ENCODE measurements around the gene CAMSAP2. TPM values are rescaled to one million over a fixed set of nuclear protein-coding genes. Genes with fewer than 3 reads are reported as not detected.

CAMSAP2 gene
- total RNA-seq, 1 donor from 2014 or later: 27.9 TPM

DNA sequence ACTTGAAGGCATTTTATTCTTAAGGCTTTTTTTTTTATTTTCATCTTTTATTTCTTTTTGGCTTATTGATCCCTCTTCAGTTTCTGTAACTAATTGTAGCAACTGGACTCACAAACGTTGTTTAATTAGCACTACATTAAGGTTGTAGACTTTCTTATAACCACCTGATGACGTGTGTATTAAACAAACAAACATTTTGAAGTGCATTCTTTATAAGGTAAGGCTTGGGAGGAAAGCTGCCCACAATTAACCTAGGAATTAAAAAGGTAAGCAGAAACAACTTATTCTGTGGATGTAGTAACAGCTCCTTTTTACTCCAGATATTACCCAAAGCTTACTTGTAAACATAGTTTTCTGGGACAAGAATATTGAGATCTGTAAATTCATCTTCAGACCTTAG is 55.0 kb downstream of the CAMSAP2 start:
- Mint-ChIP-seq H3K27ac (no peak overlapping the region), H3K27me3 (no peaks in the 10 kb centered on the region), H3K9me3 (ENCODE audit: low read depth) (peaks cover 4% of the 10 kb centered on the region), H3K36me3 (ENCODE audit: insufficient read depth) (peaks cover 17% of the 10 kb centered on the region), H3K4me1 (ENCODE audit: low read depth) (peaks cover 5% of the 10 kb centered on the region), H3K4me3 (ENCODE audit: low read depth) (no peak overlapping the region)
- TF ChIP-seq, protein P1, sequence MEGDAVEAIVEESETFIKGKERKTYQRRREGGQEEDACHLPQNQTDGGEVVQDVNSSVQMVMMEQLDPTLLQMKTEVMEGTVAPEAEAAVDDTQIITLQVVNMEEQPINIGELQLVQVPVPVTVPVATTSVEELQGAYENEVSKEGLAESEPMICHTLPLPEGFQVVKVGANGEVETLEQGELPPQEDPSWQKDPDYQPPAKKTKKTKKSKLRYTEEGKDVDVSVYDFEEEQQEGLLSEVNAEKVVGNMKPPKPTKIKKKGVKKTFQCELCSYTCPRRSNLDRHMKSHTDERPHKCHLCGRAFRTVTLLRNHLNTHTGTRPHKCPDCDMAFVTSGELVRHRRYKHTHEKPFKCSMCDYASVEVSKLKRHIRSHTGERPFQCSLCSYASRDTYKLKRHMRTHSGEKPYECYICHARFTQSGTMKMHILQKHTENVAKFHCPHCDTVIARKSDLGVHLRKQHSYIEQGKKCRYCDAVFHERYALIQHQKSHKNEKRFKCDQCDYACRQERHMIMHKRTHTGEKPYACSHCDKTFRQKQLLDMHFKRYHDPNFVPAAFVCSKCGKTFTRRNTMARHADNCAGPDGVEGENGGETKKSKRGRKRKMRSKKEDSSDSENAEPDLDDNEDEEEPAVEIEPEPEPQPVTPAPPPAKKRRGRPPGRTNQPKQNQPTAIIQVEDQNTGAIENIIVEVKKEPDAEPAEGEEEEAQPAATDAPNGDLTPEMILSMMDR (IDR thresholded peaks at IDR 0.05; ENCODE audit: unreplicated experiment): no peak
- DNase-seq (ENCODE audit: low spot score, unreplicated experiment): no peak

DNA sequence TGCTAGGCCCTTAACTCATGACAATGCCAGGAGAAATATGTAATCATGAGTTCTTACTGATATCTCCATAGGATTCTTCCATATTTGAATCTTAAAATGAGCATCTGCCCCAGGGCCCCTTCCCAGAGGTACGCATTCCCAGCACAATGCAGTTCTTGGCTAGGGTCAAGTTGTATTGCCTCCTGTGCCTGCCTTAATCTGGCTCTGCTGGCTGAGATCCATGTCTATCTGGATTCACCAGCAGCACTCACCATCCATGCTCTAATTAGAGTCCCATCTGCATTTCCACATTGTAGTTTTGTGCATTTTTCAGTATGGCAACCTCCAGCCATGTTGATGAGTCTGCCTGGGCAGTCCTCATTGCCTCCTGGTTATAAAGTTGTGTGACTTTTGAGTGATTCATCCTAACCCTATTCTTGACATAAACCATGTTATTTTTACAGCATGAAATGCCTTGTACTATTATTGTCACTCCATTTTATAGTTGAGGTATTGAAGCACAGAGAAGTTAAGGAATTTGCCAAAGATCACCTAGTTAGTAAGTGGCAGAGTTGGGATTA is 55.9 kb downstream of the CAMSAP2 start:
- Mint-ChIP-seq H3K27me3 (no peaks in the 10 kb centered on the region), H3K9me3 (ENCODE audit: low read depth) (peaks cover 4% of the 10 kb centered on the region), H3K36me3 (ENCODE audit: insufficient read depth) (peaks cover 17% of the 10 kb centered on the region), H3K27ac (no peak overlapping the region), H3K4me3 (ENCODE audit: low read depth) (no peak overlapping the region), H3K4me1 (ENCODE audit: low read depth) (peaks cover 3% of the 10 kb centered on the region)
- TF ChIP-seq, protein P1 (IDR thresholded peaks at IDR 0.05; ENCODE audit: unreplicated experiment): no peak
- DNase-seq (ENCODE audit: low spot score, unreplicated experiment): no peak

DNA sequence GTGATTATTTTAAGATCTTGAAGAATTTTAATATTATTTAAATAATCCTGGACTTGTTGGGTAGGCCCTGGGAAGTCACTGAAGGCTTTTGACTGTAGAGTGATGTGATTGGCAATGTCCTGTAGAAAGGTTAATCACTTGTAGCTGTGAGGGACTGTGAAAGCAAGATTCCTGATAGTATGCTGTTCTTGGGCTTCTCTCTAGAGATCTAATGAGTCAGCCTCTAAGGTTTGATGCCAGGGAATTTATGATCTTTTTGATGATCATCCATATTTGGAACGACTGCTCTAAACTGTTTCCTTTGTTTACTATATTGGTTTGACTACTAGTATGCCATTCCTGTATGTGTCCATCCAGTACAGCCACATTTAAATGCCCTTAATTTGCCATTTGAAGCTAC is 56.5 kb downstream of the CAMSAP2 start:
- Mint-ChIP-seq H3K9me3 (ENCODE audit: low read depth) (peaks cover 4% of the 10 kb centered on the region), H3K36me3 (ENCODE audit: insufficient read depth) (peaks cover 17% of the 10 kb centered on the region), H3K4me3 (ENCODE audit: low read depth) (no peak overlapping the region), H3K27ac (no peak overlapping the region), H3K27me3 (no peaks in the 10 kb centered on the region), H3K4me1 (ENCODE audit: low read depth) (peaks cover 3% of the 10 kb centered on the region)
- TF ChIP-seq, protein P1 (IDR thresholded peaks at IDR 0.05; ENCODE audit: unreplicated experiment): no peak
- no peak for DNase-seq (ENCODE audit: low spot score, unreplicated experiment)

DNA sequence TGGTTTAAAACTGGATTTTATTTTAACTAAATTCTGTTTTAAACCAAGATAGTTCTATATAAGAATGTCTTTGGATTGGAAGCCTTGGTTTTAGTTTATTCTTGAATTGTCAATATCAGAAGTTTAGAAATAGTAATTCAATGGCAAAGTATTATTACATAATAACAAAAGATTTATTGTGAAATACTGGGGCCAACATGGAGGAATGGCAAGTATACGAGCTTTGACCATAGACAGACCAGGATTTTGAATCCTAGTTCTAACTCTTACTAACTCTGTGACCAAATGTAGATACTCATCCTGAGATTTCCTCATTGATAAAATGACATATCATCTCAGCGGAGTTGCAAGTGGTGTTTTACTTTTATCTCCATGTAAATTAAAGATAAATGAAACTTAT is 63.3 kb downstream of the CAMSAP2 start:
- DNase-seq (ENCODE audit: low spot score, unreplicated experiment): no peak
- H3K36me3 Mint-ChIP-seq (ENCODE audit: insufficient read depth): peaks cover 8% of the 10 kb centered on the region
- no peak overlapping the region for H3K27ac Mint-ChIP-seq
- H3K9me3 Mint-ChIP-seq (ENCODE audit: low read depth): no peaks in the 10 kb centered on the region
- no peaks in the 10 kb centered on the region for H3K27me3 Mint-ChIP-seq
- no peak overlapping the region for H3K4me3 Mint-ChIP-seq (ENCODE audit: low read depth)
- H3K4me1 Mint-ChIP-seq (ENCODE audit: low read depth): peaks cover 9% of the 10 kb centered on the region
- TF ChIP-seq, protein P1 (IDR thresholded peaks at IDR 0.05; ENCODE audit: unreplicated experiment): no peak

DNA sequence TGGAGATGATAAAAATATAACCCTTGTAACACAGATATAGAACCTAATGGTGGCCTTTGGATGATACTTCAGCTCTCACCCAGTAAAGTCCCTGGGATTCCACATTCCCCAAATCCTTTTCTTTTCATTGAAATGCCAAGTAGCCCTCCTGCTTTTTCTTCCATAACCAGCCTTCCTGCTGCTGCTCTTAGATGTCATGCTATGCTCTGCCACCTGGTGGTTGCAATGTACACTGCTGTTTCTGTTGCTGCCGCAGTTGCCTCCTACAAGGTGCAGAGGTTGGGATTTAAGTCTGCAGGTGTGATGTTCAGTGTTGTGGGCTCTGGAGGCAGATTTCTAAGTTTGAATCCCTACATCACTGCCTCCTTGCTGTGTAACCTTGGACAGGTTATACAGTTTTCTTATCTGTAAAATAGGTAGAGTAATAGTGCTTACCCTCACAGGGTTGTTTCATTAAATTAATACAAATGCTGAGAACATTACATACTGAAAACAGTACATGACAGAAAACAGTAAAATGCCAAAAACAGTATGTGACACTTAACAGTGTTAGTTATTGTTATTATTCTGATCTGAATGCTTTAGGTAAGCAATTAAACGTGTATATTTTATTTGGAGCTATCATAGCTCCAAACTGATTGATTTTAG is 64.3 kb downstream of the CAMSAP2 start:
- H3K4me1 Mint-ChIP-seq (ENCODE audit: low read depth): peaks cover 9% of the 10 kb centered on the region
- H3K9me3 Mint-ChIP-seq (ENCODE audit: low read depth): no peaks in the 10 kb centered on the region
- DNase-seq (ENCODE audit: low spot score, unreplicated experiment): peak; percentile 58
- H3K27me3 Mint-ChIP-seq: no peaks in the 10 kb centered on the region
- TF ChIP-seq, protein P1 (IDR thresholded peaks at IDR 0.05; ENCODE audit: unreplicated experiment): peak; percentile 93
- H3K27ac Mint-ChIP-seq: no peak overlapping the region
- no peak overlapping the region for H3K4me3 Mint-ChIP-seq (ENCODE audit: low read depth)
- H3K36me3 Mint-ChIP-seq (ENCODE audit: insufficient read depth): peaks cover 9% of the 10 kb centered on the region
